HG03457 (cell line): ENCODE results near the gene ANO10.
"Not testable (repeated sequence)": the region's sequence is repeated elsewhere in the genome, so short reads cannot be mapped to it uniquely, and the experiment has no call there.

ENCODE experiments used
- ATAC-seq: cut with Tn5 transposase; IDR thresholded peaks from one replicate; pipeline ENCODE4 v1.9.1; 2021; ENCODE audit warnings: moderate number of reproducible peaks; ENCODE audit not compliant: unreplicated experiment

Gene ANO10

GRCh38 chr3:43582866-43583265 lies 38.9 kb downstream of the ANO10 start:
- no peak for ATAC-seq

- no peak for ATAC-seq
These were observed 40.5 kb downstream of the ANO10 start for GRCh38 chr3:43581343-43581742.

- no peak for ATAC-seq
These were observed 41.6 kb downstream of the ANO10 start for GRCh38 chr3:43580181-43580580.

- ATAC-seq: no peak
These were observed 48.2 kb downstream of the ANO10 start for GRCh38 chr3:43573576-43573975.

GRCh38 chr3:43565661-43566341 lies 56.0 kb downstream of the ANO10 start:
- not testable (repeated sequence) for ATAC-seq

- ATAC-seq: no peak
These were observed 61.9 kb downstream of the ANO10 start for GRCh38 chr3:43559961-43560360.

GRCh38 chr3:43558171-43558570 lies 63.6 kb downstream of the ANO10 start:
- ATAC-seq: no peak

- no peak for ATAC-seq
These were observed 72.1 kb downstream of the ANO10 start for GRCh38 chr3:43549626-43550290.

- not testable (repeated sequence) for ATAC-seq
These were observed 77.5 kb downstream of the ANO10 start for GRCh38 chr3:43544277-43544676.

- ATAC-seq: no peak
These were observed 79.3 kb downstream of the ANO10 start for GRCh38 chr3:43542328-43543043.

- ATAC-seq: no peak
These were observed 81.2 kb downstream of the ANO10 start for GRCh38 chr3:43540624-43541023.

- ATAC-seq: no peak
These were observed 82.5 kb downstream of the ANO10 start for GRCh38 chr3:43539321-43539720.

- no peak for ATAC-seq
These were observed 84.6 kb downstream of the ANO10 start for GRCh38 chr3:43537225-43537624.

GRCh38 chr3:43534675-43535074 lies 87.1 kb downstream of the ANO10 start:
- no peak for ATAC-seq

GRCh38 chr3:43533009-43533408 lies 88.8 kb downstream of the ANO10 start:
- no peak for ATAC-seq

- no peak for ATAC-seq
These were observed 90.0 kb downstream of the ANO10 start for GRCh38 chr3:43531835-43532234.

GRCh38 chr3:43528498-43529099 lies 93.2 kb downstream of the ANO10 start:
- ATAC-seq: no peak

- ATAC-seq: no peak
These were observed 94.9 kb downstream of the ANO10 start for GRCh38 chr3:43526956-43527355.

- no peak for ATAC-seq
These were observed 95.7 kb downstream of the ANO10 start for GRCh38 chr3:43525941-43526607.

- no peak for ATAC-seq
These were observed 96.4 kb downstream of the ANO10 start for GRCh38 chr3:43525386-43525785.

GRCh38 chr3:43523454-43524053 lies 98.3 kb downstream of the ANO10 start:
- peak; percentile 62 for ATAC-seq
